Neural cell (in vitro differentiated cells): ENCODE measurements around the gene MAP2K6. TPM values are rescaled to one million over a fixed set of nuclear protein-coding genes. Genes with fewer than 3 reads are reported as not detected.

Source experiments
- H2AFZ ChIP-seq: fragments of 200-600, 300-800 bp; sonication (generic), shearing (Covaris generic); 2 replicates; pipeline ENCODE4 v1.6.0; 2014; ENCODE audit warnings: low read depth, mild to moderate bottlenecking, antibody characterized with exemption, low read length, moderate library complexity
- H3F3A ChIP-seq: fragments of 200-600 bp; shearing (Covaris generic); 2 replicates; pipeline ENCODE4 v1.6.1; 2016; ENCODE audit warnings: mild to moderate bottlenecking, moderate library complexity, mixed read lengths, antibody characterized with exemption, low read length; ENCODE audit not compliant: insufficient read depth, poor library complexity, severe bottlenecking
- H3K27ac ChIP-seq: fragments of 200-600, 300-800 bp; sonication (generic), shearing (Covaris generic); 2 replicates; pipeline ENCODE4 v1.5.1; 2014; ENCODE audit warnings: mild to moderate bottlenecking, low read length, moderate library complexity
- H3K27me3 ChIP-seq: fragments of 300-800, 200-600 bp; sonication (generic), shearing (Covaris generic); 2 replicates; pipeline ENCODE4 v1.6.0; 2014; ENCODE audit warnings: mild to moderate bottlenecking, low read depth, low read length, moderate library complexity; ENCODE audit not compliant: insufficient read depth
- H3K36me3 ChIP-seq: fragments of 300-800, 200-600 bp; sonication (generic), shearing (Covaris generic); 2 replicates; pipeline ENCODE4 v1.5.1; 2014; ENCODE audit warnings: mild to moderate bottlenecking, antibody characterized with exemption, low read length, moderate library complexity; ENCODE audit not compliant: insufficient read depth
- H3K4me2 ChIP-seq: fragments of 300-800, 200-600 bp; sonication (generic), shearing (Covaris generic); 2 replicates; pipeline ENCODE4 v1.6.0; 2014; ENCODE audit warnings: mild to moderate bottlenecking, low read length
- H3K4me3 ChIP-seq: fragments of 300-800, 200-600 bp; sonication (generic), shearing (Covaris generic); 2 replicates; pipeline ENCODE4 v1.5.1; 2014; ENCODE audit warnings: mild to moderate bottlenecking, low read length, moderate library complexity
- H3K79me2 ChIP-seq: fragments of 200-600 bp; shearing (Covaris generic); replicated peaks from 2 replicates; pipeline ENCODE4 v1.6.0; 2014; ENCODE audit warnings: mild to moderate bottlenecking, low read length, moderate library complexity; ENCODE audit not compliant: insufficient read depth
- H3K9ac ChIP-seq: fragments of 300-800, 200-600 bp; sonication (generic), shearing (Covaris generic); 2 replicates; pipeline ENCODE4 v1.6.1; 2016; ENCODE audit warnings: mild to moderate bottlenecking, low read length, mixed read lengths
- H3K9me2 ChIP-seq: fragments of 200-600 bp; shearing (Covaris generic); 2 replicates; pipeline ENCODE4 v1.6.1; 2016; ENCODE audit warnings: mild to moderate bottlenecking, low read length, mixed read lengths; ENCODE audit not compliant: insufficient read depth
- H3K9me3 ChIP-seq: fragments of 200-600, 300-800 bp; sonication (generic), shearing (Covaris generic); 2 replicates; pipeline ENCODE4 v1.6.1; 2016; ENCODE audit warnings: mild to moderate bottlenecking, mixed run types, low read length, moderate library complexity, mixed read lengths
- H4K20me1 ChIP-seq: fragments of 200-600 bp; shearing (Covaris generic); 2 replicates; pipeline ENCODE4 v1.6.1; 2016; ENCODE audit warnings: mild to moderate bottlenecking, mixed run types; ENCODE audit not compliant: insufficient read depth
- CTCF ChIP-seq: fragments of 450-650 bp; IDR thresholded peaks from 2 replicates; pipeline ENCODE4 v1.5.1; 2014; ENCODE audit warnings: antibody characterized with exemption, mild to moderate bottlenecking, moderate library complexity; ENCODE audit not compliant: poor library complexity, severe bottlenecking
- EP300 ChIP-seq: fragments of 450-650 bp; conservative IDR thresholded peaks from 2 replicates; pipeline ENCODE4 v1.6.1; 2014; ENCODE audit warnings: antibody characterized with exemption, mild to moderate bottlenecking, moderate library complexity; ENCODE audit not compliant: poor library complexity, severe bottlenecking
- EZH2 ChIP-seq: fragments of 200-600, 300-800 bp; shearing (Covaris generic), sonication (generic); IDR thresholded peaks from 2 replicates; pipeline ENCODE4 v1.6.1; 2014; ENCODE audit warnings: antibody characterized with exemption, low read length, borderline replicate concordance, mild to moderate bottlenecking; ENCODE audit not compliant: insufficient read depth, poor library complexity, severe bottlenecking
- MXI1 ChIP-seq: fragments of 450-650 bp; conservative IDR thresholded peaks from 2 replicates; pipeline ENCODE4 v1.6.1; 2014; ENCODE audit warnings: antibody characterized with exemption, mild to moderate bottlenecking; ENCODE audit not compliant: poor library complexity, severe bottlenecking
- POLR2AphosphoS5 ChIP-seq: IDR thresholded peaks from 2 replicates; pipeline ENCODE4 v1.6.1; 2012
- RAD21 ChIP-seq: fragments of 450-650 bp; conservative IDR thresholded peaks from 2 replicates; pipeline ENCODE4 v1.6.1; 2014; ENCODE audit warnings: antibody characterized with exemption, mild to moderate bottlenecking, moderate library complexity
- REST ChIP-seq: IDR thresholded peaks from 2 replicates; pipeline ENCODE4 v1.6.1; 2012; ENCODE audit warnings: borderline replicate concordance
- SMC3 ChIP-seq: fragments of 450-650 bp; conservative IDR thresholded peaks from 2 replicates; pipeline ENCODE4 v1.6.1; 2014; ENCODE audit warnings: antibody characterized with exemption, mild to moderate bottlenecking, moderate library complexity; ENCODE audit not compliant: poor library complexity
- TAF1 ChIP-seq: IDR thresholded peaks from 2 replicates; pipeline ENCODE4 v1.6.1; 2012; ENCODE audit warnings: low read depth
- polyA plus RNA-seq: library from polyadenylated mRNA; depleted of rRNA; stranded (reverse); fragments of >200 nt; gene quantifications from 2 replicates; pipeline ENCODE4 v1.2.3, GENCODE V29; 2014

The MAP2K6 gene
- polyA plus RNA-seq, 1 donor from 2014 or later, result 10.5 TPM

GRCh38 chr17:69577098-69577497 lies 162.6 kb downstream of the MAP2K6 start:
- Histone ChIP-seq H4K20me1 (no peaks in the 10 kb centered on the region), H3K79me2 (no peaks in the 10 kb centered on the region), H3K9me3 (no peaks in the 10 kb centered on the region), H3K36me3 (no peaks in the 10 kb centered on the region), H3F3A (no peaks in the 10 kb centered on the region), H3K9ac (no peak overlapping the region), H2AFZ (no peak overlapping the region), H3K9me2 (no peaks in the 10 kb centered on the region), H3K27me3 (no peaks in the 10 kb centered on the region), H3K27ac (no peak overlapping the region), H3K4me2 (no peak overlapping the region), H3K4me3 (no peak overlapping the region)
- TF ChIP-seq EZH2, result no peak
- no peak for TF ChIP-seq REST
- no peak for TF ChIP-seq POLR2AphosphoS5
- no peak for TF ChIP-seq RAD21
- no peak for TF ChIP-seq MXI1
- no peak for TF ChIP-seq SMC3
- no peak for TF ChIP-seq TAF1
- TF ChIP-seq CTCF, result no peak
- TF ChIP-seq EP300, result no peak

- Histone ChIP-seq H3K27ac (no peak overlapping the region), H3K9me3 (no peaks in the 10 kb centered on the region), H3F3A (no peaks in the 10 kb centered on the region), H4K20me1 (no peaks in the 10 kb centered on the region), H2AFZ (no peak overlapping the region), H3K27me3 (no peaks in the 10 kb centered on the region), H3K79me2 (no peaks in the 10 kb centered on the region), H3K4me2 (no peak overlapping the region), H3K36me3 (no peaks in the 10 kb centered on the region), H3K9ac (no peak overlapping the region), H3K9me2 (no peaks in the 10 kb centered on the region), H3K4me3 (no peak overlapping the region)
- TF ChIP-seq TAF1, result no peak
- no peak for TF ChIP-seq EP300
- TF ChIP-seq POLR2AphosphoS5, result no peak
- no peak for TF ChIP-seq EZH2
- no peak for TF ChIP-seq CTCF
- TF ChIP-seq REST, result no peak
- TF ChIP-seq SMC3, result no peak
- TF ChIP-seq MXI1, result no peak
- no peak for TF ChIP-seq RAD21
Measured at GRCh38 chr17:69578385-69578936, 164.0 kb downstream of the MAP2K6 start.
